Posterior vena cava (tissue), 2 donors: ENCODE data around the gene FATE1. TPM values are rescaled to one million over a fixed set of nuclear protein-coding genes. Genes with fewer than 3 reads are reported as not detected.
"Not testable (repeated sequence)": the region's sequence is repeated elsewhere in the genome, so short reads cannot be mapped to it uniquely, and the experiment has no call there.

Experiments used
- DNase-seq: peaks from one replicate; pipeline ENCODE4 v3.0.0-alpha.2; 2020; ENCODE audit warnings: low spot score
- intact Hi-C, 2 donors: fragments of 100-400 bp; cut with DNase I; formaldehyde crosslinking; loops; one replicate each; pipeline versions ENCODE4 v1.14.1 to v1.14.2; 2022 to 2023
- long read RNA-seq, 2 donors: library from polyadenylated mRNA; unstranded; transcript quantifications; one replicate each; pipeline ENCODE4 v2.0.0, GENCODE V29; 2020 to 2021
- total RNA-seq, 2 donors: library from RNA; stranded (reverse); fragmentation: NEBNext Ultra II Directional; extraction: Animal tissue kit (Norgen Biotek cat#: 25700); gene quantifications; one replicate each; pipeline ENCODE4 v1.2.1, GENCODE V29; 2021
- donor health status: DM: yes; HTN: yes; CAD: no.
- donor health status: DM: yes; HTN: yes; CAD: no.

Gene FATE1, protein sequence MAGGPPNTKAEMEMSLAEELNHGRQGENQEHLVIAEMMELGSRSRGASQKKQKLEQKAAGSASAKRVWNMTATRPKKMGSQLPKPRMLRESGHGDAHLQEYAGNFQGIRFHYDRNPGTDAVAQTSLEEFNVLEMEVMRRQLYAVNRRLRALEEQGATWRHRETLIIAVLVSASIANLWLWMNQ
- not detected for total RNA-seq
- long read RNA-seq, donor 1, result 0 reads
- long read RNA-seq, donor 2, result 0 reads

DNA sequence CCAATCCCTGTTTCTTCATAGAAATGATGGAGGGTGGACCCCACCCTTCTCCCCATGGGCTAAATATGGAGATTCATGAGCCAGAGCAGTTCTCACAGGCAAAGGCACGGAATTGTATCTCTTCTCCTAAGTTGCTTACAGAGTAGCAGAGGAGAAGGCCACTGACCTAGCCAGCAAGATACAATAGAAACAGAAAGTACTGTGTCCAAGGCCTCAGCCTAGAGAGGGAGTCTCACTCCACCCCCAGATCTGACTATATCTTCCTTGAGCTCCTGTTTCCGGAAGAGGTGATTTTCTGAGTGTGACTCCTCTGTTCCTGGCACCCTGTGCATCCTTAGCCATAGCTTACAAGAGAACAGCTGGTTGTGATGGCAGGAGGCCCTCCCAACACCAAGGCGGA is at the start of gene FATE1:
Gene FATE1, plus strand, starts transcription at position 284 of the 400 bp plus-strand sequence. Its CDS starts 85 bp downstream, at position 369.
- no peak for DNase-seq
- intact Hi-C loops, result no loop called here

DNA sequence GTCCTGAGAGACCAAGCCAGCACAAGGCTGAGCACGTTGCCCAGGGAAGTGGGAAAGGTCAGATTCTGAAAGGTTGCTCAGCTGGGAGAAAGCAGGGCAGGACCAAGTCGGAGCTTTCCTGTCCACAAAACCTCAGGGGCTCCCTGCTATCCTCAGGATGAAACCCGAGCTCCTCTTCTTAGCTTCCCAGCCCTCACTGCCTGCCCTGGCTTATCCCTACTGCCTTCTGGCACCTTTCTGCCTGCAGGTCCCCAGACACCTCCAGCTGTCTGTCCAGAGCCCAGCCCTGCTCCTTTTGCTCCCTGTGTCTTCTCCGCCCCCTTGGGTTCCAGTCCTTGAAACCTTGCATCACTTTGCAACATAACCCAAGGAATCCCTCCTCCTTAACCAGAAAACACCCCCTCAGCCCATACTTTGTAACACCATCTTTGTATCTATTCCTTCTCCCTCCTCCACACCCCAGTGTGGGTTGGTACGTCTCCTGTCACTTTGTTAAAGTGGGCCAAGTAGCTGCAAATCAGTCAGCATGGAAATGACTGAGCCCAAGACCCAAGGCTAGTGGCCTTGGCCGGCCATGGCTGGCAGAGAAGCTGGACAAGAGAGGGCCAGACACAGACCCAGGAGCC is 40.6 kb upstream of the FATE1 start:
- DNase-seq, result no peak

DNA sequence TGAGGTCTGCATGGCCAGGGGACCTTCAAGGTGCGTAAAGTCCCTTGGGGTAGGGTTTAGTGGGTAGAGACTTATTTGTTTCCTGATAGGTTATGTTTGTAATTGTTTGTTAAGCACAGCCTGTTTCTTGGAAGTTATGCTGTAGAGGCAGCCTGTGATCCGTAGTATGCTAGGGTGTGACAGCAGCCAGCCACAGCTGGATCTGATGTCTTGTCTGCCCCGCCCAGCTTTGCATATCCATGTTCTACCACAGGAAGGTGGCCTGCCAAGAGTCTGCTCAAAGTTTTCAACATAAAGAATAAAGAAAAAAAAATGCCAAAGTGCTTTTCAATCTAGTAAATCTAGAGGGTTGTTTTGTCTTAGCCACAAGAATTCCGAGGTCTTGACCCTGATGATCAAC is 39.6 kb upstream of the FATE1 start:
- intact Hi-C loops, result no loop called here
- no peak for DNase-seq

More for the DNA sequence above, 40.6 kb upstream of the FATE1 start:
- intact Hi-C loops, result no loop called here

DNA sequence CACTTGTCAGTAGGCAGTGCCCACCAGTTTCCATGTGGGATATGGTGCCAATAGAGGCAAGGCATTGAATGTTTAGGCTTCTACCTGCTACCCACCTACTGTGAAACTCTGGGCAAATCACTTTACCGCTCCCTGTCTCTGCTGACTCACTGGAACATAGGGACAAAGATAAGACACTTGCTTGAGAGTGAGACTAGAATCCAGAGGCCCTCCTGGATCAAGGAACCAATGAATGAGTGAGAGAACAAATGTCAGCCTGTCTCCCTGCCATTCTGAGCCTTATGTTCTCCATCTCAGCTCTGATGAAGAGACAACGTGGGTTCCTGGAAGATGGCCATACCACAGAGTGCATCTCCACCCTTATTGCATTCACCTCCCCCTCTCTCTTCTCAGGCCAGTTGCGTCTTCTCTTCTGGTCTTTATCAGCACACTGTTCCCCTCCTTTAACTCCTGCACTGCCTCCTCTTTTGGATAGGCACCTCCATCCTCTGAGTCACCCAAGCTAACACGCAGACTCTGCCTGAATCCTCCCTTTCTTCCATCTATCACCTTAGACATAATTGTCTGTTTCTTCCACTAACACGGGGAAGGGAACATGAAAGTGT is 35.9 kb upstream of the FATE1 start:
- intact Hi-C loops, result no loop called here
- no peak for DNase-seq

DNA sequence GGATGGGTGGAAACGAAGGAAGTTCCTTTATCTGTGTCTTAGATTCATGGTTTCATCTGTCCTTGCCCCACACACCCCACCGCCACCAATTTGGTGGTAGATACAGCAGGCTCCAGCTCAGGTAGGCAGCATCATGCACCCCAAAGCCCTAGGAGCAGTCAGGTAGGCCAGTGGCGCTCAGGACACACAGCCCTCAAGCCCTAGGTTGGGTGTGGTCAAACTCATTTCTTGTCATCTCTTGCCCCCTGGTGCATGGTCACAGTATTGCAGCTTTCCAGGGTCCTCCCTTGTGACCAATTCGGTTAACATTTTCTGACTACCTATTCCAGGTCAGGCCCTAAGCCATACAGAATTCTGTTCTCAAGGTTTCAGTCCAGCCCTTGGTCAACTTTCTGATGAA is 35.0 kb upstream of the FATE1 start:
- intact Hi-C loops, result no loop called here
- DNase-seq, result no peak

DNA sequence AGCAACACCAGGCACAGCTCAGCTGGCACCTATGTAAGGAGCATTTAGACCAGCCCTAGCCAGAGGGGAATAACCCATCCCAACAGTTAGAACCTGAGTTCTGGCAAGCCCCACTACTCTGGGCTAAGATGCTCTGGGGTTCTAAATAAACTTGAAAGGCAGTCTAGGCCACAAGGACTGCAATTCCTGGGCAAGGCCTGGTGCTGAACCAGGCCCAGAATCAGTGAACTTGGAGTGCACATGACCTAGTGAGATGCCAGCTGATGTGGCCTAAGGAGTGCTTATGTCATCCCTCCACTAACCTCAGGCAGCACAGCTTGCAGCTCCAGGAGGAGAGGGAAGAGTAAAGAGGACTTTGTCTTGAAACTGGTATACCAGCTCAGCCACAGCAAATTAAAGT is 28.2 kb upstream of the FATE1 start:
- intact Hi-C loops, result no loop called here
- no peak for DNase-seq

DNA sequence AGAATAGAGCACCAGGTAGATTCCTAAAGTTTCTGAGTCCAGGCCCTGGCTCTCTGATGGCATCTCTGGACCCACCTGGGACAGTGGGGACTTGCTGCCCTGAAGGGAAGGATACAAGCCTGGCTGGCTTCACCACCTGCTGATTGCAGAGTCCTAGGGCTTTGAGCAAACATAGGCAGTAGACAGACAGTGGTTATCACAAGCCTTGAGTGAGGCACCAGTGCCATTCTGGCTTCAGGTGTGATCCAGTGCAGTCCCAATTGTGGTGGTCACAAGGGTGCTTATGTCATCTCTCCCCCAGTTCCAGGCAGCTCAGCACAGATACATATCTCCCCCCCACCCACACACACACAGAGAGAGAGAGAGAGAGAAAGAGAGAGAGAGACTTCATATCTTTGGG is 27.1 kb upstream of the FATE1 start:
- intact Hi-C loops, result no loop called here
- DNase-seq, result no peak

DNA sequence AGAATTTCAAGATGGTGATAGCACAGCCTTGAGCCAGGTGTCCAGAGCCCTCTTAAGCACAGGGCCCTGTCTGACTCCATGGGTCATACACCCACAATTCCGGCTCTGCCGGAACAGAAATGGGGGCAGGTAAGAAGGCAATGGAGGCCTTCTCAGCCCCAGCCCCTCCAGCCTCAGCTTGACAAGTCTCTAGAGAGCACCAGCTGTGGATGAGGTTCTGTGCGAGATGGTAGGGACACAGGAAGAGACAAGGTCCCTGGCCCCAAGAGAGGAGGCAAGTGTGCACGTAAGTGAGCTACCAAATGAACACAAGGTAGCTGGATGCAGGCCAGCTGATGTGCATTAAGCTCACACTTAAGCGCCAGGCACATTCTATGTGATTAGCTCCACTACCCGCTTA is 23.0 kb upstream of the FATE1 start:
- intact Hi-C loops, result no loop called here
- peak; percentile 45 for DNase-seq

DNA sequence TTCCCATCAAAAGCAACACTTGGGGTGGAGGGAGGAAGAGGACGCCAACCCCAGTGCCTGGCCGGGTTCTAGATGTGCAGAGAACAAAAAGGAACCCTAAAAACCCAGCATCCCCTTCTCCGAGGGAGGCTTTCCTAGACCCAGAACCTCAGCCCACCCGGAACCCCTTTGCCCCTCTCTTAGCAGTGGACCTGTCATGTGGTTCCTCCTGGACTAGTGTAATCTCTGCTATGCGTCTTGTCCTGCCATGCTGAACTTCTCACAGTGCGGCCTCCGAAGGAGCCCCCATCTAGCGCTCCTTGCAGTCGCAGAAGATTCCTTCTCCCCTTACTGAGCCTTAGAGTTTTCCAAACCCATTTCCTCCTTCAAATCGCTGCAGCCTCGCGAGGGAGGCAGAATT is 21.7 kb upstream of the FATE1 start:
- intact Hi-C loops, result no loop called here
- no peak for DNase-seq

DNA sequence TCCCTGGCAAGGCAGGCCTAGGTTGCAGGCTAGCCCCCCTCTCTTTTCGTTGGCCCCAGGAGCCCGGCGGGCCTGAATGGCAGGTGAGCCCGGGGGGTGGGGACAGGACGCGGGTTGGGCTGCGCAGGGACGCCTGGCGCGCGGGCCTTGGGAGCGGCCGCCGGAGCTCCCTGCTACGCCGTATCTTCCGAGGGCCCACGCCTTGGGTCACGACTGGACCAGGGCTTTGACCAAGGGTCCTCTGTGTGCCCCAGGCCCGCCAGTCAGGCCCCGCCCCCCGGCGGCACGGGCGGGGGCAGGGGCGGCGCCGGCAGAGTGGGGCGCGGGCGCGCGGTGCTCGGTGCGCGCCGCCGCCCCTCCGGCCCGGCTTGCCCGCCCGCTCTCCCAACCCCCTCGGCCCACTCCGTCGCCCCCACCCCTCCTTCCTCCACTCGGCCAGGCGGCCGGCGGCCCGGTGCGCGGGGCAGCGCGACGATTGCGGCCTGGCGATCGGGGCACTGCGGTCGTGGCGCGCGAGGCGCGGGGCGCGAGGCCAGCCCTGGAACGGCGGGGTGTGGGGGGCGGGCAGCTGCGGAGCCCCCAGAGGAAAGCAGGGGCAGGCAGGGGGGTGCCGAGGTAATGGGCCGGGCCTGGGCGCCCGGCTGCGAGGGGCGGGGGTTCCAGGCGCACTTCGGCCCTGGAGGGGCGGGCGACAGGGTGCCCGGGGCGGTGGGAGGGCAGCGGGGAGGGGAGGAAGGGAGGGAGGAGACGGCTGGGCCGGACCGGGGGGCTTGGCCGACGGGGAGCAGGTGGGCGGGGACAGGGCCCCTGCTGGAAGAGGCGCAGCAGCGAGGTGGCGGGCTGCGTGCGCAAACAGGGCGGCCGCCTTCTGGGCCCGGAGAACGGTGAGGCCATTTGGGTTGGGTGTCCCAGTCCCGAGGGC is 20.9 kb upstream of the FATE1 start, which contains the start of gene PRRG3:
Gene PRRG3, plus strand, starts transcription at position 798 of the 922 bp plus-strand sequence. CDS start 3,357 bp downstream, outside the sequence.
- intact Hi-C loops, result no loop called here
- DNase-seq, result peak; percentile 75

DNA sequence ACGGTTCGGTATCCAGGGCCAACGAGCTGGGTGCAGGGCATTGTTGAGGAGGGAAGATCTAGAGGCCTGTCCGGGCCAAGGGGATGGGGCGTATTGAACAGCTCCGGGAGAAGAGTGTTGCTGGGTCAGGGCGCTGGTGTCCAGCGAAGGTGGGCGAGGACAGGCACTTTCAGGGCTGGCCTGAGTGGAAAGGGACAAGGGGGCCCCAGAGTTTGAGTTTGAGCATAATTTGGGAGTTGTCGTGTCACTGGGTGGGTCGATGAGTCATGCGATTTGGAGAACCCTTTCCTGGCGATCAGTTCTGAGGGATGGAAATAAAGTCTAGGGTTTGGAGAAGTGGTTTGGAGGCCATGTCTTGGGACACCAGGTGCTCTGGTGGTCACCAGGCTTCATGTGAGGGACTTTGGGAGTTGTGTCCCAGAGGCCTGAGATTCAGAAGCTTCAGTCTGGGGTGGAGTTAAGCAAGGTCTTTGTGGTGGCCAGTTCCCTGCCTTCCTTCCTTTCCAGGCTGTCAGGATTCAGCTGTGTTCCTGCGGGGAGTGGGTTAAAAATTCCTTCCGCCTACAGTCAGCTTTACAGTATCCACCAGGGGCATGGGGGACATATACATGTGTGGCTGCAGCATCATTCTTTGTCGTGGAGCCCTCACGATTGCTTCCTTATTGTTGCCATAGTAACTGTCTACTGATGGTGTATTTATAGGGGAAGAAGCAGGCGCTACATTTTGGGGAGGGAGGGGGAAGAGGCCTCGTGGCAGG is 20.1 kb upstream of the FATE1 start:
- DNase-seq, result peak; percentile 32
- intact Hi-C loops, result no loop called here

DNA sequence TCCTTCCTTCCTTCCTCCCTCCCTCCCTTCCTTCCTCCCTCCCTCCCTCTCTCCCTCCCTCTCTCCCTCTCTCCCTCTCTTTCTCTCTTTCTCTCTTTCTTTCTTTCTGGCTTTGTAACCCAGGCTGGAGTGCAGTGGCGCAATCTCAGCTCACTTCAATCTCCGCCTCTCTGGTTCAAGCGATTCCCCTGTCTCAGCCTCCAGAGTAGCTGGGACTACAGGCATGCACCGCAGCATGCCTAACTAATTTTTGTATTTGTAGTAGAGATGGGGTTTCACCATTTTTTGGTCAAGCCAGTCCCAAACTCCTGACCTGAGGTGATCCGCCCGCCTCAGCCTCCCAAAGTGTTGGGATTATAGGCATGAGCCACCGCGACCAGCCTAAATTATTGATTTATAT is 18.8 kb upstream of the FATE1 start:
- intact Hi-C loops, result not testable (repeated sequence)

DNA sequence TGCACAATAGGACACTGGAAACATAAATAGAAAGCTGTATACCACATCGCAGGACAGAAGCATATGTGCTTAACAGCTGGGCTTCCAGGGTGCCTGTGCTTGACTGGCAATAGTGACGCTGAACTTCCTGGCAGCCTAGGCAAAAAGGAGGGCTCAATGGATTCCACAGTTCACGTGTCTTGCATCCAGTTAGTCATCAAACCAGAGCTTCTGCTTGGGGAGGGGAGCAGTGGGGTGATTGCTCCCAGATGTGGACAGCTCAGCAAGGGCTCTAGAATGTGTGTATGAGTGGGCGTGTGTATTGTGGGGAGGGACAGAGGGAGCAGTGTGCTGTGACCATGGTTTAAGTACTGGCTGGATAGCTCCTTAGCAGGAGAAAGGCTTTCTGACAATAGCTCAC is 18.3 kb upstream of the FATE1 start:
- intact Hi-C loops, result no loop called here
- peak; percentile 62 for DNase-seq

More for the DNA sequence above, 18.8 kb upstream of the FATE1 start:
- peak; percentile 51 for DNase-seq

DNA sequence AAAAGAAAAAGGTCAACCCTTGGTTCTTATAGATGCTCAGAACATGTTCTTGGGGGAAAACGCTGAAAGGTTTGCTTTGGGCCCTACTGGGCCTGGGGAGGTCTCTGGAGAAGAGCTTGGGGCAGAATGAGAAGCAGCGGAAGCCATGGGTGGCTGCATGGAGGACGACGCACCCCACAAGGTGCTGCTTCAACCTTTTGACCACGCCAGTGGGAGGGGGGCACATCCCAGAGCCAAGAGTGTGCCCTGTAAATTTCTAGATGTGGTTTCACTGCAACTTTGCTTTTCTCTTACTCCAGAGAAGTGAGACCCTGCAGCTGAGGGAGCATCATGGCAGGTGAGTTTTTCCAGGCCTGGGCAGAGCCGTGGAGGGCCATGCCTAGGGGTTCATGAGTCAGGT is 17.4 kb upstream of the FATE1 start:
- DNase-seq, result peak; percentile 50
- intact Hi-C loops, result no loop called here

DNA sequence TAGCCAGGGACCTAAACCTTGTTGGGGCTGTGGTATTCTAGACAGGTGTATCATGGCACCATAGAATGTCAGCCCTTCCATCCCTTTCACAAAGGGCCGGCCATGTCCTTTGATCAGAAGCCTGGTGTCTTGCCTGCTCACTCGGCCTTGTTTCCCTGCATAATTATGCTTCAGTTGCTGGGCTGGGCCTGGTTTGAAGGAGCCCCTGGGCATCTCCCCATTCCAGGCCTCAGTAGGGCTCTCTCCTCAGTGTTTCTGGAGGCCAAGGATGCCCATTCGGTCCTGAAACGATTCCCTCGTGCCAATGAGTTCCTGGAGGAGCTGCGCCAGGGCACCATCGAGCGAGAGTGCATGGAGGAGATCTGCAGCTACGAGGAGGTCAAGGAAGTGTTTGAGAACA is 16.1 kb upstream of the FATE1 start:
- intact Hi-C loops, result no loop called here
- peak; percentile 42 for DNase-seq

DNA sequence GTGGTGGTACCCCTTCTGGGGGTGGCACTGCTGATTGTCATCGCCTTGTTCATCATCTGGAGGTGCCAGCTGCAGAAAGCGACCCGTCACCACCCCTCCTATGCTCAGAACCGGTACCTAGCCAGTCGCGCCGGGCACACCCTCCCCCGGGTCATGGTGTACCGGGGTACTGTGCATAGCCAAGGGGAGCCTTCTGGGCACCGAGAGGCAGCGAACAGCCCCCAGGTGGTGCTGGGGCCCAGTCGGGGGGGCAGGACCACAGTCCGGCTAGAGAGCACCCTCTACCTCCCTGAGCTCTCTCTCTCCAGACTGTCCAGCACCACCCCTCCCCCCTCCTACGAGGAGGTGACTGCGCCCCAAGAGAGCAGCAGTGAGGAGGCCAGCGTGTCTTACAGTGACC is 15.3 kb upstream of the FATE1 start:
- peak; percentile 63 for DNase-seq
- intact Hi-C loops, result no loop called here

DNA sequence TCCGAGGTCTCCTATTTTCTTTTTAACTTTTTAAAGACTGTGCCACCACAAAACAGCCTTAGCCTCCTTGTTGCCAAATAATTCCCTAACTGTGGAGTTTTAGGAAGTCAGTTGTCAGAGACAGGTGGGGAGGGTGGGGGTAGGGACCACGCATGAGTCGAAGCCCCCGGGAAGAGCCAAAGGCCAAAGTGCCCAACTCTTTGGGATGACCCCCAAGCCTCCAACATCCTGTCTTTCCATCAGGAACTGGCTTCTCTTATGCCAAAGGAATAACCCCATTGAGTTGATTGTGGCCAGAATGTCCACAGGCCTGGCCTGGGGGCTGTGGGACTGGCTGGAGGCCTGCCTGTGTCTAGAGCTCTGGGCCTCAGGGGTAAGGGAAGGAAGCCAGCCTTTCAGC is 14.8 kb upstream of the FATE1 start:
- DNase-seq, result peak; percentile 28
- intact Hi-C loops, result no loop called here

DNA sequence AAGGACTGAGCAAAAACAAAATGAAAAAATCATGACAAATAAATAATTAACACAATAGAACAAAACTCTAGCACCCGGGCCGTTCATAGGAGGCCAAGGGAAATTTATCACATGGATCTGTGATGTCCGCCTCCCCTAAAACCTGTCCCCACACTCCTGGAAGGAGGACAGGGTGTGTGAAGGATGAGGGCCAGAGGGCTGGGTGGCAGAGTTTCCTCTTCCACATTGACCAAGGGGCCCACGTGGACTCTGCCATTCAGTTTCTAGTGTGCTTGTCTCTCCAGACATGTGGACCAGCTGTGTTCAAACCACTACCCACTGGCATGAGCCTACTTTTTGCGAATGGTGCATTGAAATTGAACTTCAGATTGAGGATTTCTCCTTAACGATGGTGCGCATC is 14.3 kb upstream of the FATE1 start:
- DNase-seq, result peak; percentile 57
- intact Hi-C loops, result no loop called here
